HG02678 (cell line): Measurements from ENCODE around the gene PAQR3.
"Not testable (repeated sequence)": the region's sequence is repeated elsewhere in the genome, so short reads cannot be mapped to it uniquely, and the experiment has no call there.

Experiments used
- ATAC-seq: cut with Tn5 transposase; IDR thresholded peaks from one replicate; pipeline ENCODE4 v1.9.1; 2021; ENCODE audit warnings: mild to moderate bottlenecking, moderate library complexity; ENCODE audit not compliant: unreplicated experiment

The PAQR3 gene

DNA sequence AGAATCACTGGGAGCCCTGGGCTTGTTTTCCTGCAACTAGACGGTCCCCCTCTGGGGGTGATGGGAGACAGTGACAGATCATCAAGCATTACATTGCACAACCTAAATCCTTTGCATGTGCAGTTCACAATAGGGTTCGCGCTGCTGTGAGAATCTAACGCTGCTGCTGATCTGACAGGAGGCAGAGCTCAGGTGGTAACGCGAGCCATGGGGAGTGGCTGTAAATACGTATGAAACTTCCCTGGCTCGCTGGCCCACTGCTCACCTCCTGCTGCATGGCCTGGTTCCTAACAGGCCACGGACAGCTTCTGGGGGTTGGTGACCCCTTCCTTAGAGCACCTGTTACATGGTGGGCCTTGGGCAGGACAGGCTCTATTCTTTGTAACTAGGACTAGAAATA lies 10.4 kb downstream of the PAQR3 start:
- no peak for ATAC-seq

DNA sequence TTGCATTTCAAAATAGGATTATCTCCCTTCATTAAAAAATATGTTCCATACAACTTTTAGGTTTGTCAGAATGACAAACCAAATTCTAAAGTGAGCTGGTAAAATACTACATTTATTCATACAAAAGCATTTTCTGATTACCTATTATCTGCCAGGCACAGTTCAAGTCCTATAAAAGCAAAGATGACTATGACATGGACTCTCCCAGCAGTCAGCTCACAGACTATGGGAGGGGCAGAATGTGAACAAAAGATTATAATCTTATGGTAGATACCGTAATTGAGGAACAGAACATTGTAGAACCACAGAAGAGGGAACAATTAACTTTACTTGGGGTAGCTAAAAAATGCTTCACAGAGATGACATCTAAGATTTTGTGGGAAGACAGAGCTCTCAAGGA lies 12.4 kb downstream of the PAQR3 start:
- no peak for ATAC-seq

DNA sequence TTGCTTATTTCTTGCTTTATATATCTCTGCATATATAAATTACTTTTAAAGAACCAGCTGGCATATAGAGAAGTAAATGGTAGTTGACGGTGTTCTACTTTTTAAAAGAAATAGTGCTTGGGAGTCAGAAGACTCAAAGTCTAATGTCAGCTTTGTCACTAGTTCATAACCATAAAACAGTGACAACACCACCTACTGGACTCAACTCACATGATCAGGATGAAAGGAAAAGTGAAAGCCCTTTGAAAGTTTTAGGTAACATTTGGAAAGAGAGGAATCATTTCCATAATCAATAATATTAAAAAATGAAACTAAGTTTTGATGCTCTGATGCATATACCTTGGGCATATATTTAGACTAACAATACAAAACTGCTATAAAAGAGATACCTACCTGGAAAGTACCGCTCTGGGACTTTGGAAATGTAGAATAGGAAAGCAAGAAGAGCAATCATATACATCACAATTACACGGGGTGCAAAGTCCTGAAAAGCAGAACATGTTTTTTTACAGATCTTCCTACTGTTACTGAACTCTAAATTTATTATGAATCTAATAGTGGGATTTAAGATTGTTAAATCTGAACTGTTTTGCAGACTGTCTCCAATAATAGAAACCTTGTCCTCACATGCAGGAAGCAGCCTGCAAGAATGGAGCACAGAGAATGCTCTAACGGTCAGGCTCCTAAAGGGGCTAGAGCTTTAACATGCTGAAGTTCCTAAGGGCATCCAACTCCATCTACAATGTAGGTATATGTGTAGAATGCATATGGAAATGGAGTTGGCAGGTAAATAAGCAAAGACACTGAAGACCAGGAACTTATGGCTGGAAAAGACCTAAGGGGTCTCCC lies 15.6 kb downstream of the PAQR3 start:
- peak; percentile 49 for ATAC-seq

DNA sequence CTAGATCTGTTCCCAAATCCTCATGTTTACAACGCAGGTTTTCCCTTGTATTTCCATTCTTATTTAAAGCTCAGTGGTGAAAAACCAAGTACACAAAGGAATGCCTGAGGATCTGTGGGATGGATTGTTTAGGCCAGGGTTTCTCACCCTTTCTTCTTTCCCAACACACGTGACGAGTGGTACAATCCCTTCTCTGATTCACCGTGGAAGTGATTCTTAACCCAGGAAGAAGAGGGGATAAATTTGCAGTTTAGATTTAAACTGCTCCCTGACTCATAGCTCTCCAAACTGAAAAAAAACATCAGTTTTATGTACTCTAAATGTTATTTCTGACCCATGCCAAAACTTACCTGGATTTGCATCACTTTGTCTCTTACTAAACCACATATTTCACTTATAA lies 17.0 kb downstream of the PAQR3 start:
- no peak for ATAC-seq

DNA sequence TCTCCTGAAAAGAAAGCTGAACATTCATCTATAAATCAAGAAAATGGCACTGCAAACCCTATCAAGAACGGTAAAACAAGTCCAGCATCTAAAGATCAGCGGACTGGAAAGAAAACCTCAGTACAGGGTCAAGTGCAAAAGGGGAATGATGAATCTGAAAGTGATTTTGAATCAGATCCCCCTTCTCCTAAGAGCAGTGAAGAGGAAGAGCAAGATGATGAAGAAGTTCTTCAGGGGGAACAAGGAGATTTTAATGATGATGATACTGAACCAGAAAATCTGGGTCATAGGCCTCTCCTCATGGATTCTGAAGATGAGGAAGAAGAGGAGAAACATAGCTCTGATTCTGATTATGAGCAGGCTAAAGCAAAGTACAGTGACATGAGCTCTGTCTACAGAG lies 28.6 kb downstream of the PAQR3 start:
- no peak for ATAC-seq

DNA sequence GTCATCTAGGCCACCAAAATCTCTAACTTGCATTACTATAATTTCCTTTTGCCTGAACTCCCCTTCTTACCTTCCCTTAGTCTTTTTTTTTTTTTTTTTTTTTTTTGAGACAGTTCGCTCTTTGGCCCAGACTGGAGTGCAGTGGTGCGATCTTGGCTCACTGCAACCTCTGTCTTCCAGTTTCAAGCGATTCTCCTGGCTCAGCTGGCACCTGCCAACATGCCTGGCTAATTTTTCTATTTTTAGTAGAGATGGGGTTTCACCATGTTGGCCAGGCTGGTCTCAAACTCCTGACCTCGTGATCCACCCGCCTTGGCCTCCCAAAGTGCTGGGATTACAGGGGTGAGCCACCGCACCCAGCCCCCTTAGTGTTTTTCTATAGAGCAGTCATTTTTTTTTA lies 30.3 kb downstream of the PAQR3 start:
- not testable (repeated sequence) for ATAC-seq

DNA sequence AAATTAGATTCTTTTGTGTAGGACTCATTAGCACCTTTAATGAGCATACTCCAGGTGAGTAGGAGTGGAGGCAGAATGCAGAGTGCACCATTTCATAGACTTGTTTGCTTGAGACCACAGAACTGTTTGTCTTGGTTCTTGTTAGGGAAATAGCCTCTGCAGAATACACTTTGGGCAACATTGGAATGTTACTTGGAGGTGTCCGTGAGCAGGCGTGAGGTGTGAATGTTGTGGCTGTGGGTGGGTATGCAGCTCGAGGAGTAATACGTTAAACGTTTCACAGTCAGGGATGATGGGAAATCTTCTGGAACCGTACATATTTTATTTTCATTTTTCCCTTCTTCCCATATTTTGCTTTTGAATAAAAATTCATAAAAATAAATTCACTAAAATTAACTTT lies 31.6 kb downstream of the PAQR3 start:
- no peak for ATAC-seq

DNA sequence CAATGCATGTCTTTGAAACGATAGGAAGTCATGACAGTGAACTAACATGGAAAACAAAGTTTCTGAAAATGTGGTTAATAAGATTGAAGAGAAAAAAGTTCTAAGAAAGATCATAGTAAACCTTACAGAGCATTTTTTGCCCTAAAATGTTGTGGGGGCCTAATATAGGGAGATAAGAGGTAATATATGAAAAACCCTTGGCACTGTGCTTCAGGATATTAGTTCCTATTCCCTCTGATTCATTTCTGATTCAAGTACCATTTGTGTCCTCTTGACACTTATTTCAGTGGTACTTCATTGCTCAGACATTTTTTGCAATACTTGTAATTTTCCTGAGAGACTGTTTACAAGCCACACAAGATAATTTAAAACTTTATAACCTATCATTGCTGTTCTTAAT lies 35.1 kb downstream of the PAQR3 start:
- no peak for ATAC-seq

DNA sequence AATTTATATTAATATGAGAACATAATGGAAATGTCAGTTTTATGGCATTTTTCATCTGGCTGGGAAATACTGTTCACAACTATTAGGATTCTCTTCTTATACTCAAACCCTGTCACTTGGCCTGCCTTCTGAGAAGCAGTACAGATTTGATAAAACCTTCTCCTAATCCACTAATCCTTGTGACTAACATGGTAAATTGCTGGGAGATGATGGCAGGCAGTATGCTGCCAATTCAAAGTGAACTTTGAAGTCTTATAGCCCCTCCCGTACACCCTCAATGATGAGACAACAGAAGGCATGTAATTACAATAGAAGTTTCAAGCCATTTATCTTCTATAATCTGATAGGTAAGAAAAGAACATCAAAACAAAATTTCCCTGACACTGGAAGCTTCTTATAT lies 36.9 kb downstream of the PAQR3 start:
- ATAC-seq: no peak

DNA sequence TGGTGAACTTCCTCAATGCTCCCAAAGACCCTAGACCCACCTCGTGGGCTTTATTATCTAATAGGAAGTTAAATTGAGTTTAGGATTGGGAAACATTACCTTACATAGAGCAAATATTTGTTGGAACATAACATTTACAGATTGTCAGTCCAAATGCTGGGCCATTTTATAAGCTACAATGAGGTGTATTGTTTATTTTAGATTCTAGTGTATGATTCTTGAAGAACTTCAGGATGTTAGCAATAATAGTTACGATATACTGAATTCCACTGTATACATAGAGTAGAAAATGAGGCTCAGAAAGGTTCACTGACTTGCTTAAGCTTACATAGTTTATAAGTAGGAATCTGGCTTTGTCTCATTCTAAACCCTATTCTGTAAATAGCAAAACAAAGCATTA lies 37.4 kb downstream of the PAQR3 start:
- ATAC-seq: no peak

DNA sequence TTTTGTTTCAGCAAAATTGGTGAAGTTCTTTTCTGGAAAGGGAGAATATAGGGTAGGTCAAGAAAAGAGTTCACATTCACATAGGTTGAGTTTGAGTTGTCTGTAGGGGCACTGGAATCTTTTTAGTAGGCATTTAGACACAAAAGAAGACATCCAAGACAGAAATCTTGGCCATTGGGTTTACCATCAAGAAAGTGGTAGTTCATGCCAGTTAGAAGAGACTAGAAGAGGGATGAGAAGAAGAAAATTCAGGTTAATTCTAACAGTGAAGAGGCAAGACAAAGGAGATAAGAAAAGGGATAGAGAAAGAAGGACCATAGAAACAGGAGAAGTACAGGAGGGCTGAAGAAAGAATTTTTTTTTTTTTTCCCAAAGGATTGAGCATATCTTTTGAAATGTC lies 39.9 kb downstream of the PAQR3 start:
- no peak for ATAC-seq

DNA sequence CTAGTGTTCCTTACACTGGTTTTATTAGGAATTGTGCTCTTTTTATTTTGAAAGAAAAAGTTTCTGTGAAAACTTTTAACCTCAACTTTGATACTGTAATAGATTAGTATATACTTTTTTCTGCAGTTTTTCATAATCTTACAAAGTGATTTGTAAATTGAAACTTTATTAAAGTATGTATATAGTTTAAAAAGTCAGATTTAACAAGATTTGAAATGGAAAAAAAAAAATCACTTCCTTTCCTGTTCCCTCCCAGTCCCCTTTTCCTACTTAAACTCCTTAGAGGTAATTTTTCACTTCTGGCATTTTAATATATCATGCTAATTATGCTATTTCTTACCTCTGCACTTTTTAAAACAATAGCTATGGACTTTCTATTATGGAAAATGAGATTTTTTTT lies 49.3 kb downstream of the PAQR3 start:
- ATAC-seq: no peak

DNA sequence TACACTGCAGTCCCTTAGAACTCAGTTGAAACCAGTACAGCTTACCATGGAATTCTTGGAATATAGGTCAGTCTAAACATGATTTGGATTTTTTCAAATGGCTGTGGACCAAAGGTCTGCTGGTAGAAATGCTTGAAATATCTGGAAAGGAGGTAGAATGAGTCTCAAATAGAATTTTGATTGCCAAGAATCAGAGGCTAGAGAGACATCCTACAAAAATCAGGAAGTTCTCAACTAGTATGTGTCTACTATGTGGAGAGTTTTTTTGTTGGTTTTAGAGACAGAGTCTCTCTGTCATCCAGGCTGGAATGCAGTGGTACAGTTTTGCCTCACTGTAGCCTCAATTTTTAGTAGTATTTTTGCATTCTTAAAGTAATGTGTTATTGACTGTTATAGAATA lies 53.6 kb downstream of the PAQR3 start:
- no peak for ATAC-seq

DNA sequence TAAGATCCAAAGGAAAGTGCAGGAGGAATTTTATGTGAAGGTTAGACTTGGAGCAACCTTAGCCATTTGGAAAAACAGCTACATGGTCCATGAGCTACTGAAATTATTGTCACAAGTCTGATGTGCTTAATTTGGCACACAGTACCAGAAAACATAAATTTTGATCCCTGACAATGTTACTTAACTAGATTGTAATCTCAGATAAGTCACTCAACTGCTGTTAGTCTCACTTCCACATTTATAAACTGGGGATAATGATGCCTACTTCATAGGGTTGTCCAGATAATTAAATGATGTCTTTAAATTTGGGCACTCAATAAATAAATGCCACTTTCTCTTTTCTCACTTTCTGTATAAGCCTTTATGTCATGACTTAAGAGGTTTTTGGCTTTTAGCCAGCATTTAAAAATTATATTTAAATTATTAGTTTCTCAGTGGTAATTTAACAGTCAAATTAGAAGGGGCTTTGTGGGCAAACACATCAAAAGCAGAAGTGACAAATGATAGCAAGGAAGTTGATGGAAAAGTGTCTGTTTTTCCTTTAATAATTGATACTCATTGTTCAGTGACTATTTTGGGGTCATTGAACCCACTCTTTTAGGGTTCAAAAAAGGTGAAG lies 58.3 kb downstream of the PAQR3 start:
- ATAC-seq: no peak

DNA sequence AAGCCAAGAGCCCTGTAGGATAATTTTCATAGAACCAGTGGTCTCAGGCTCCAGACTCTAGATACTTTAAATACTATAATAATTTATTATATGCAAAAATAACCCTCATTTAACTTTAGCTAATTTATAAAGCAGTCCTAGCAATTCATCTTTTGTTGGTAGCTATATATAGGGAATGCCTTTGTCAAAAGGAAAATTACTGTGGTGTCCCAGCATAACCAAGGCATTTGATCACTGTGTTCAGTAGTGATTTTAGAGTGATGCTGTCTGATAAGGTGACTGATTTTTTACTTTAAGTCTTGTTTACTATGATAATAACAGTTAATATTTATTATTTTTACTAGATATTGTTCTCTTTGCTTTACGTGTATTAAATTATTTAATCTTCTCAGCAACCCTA lies 61.2 kb downstream of the PAQR3 start:
- no peak for ATAC-seq

DNA sequence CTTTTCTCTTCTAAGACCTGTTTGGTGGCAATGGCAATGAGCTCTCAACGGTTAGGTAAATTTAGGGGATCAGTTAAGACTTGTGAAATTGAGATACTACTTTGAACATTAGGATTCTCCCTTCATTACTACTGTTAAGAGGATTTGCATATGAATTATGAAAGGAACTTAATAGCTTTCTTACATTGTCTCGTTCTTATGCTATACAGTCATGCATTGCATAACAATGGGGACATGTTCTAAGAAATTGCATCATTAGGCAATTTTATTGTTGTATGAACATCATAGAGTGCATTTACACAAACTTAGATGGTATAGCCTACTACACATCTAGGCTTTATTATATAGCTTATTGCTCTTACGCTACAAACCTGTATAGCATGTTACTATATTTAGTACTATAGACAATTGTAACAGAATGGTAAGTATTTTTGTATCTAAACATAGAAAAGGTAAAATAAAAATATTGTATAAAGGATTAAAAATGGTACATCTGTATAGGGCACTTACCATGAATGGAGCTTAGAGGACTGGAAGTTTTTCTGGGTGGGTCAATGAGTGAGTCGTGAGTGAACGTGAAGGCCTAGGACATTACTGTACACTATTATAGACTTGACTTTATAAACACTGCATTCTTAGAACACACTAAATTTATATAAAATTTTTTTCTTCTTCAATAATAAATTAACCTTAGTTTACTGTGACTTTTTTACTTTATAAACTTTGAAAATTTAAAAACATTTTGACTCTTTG lies 62.5 kb downstream of the PAQR3 start:
- ATAC-seq: no peak

DNA sequence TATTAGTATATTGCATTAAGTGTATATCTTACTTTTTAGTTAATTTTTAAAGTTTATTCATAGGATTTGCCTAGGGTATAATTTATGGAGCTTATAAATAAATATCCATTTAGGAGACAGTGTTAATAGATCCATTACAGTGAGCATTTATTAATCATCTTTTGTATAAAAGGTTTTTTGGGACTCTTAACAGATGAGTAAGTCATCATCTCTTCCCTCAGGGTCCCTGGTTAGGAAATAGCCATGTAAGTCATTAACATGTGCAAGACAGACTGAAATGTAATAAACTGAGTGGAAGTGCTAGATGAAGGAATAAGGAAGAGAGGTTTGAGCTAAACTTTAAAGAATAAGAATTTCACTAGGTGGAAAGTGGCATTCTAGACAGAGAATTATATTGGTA lies 69.2 kb downstream of the PAQR3 start:
- ATAC-seq: no peak

DNA sequence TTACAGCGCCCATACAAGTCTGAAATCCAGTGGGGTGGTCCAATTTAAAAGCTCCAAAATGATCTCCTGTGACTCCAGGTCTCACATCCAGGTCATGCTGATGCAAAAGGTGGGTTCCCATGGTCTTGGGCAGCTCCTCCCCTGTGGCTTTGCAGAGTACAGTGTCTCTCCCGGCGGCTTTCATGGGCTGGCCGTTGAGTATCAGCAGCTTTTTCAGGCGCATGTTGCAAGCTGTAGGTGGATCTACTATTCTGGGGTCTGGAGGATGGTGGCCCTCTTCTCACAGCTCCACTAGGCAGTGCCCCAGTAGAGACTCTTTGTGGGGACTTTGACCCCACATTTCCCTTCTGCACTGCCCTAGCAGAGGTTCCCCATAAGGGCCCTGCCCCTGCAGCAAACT lies 70.5 kb downstream of the PAQR3 start:
- ATAC-seq: not testable (repeated sequence)

DNA sequence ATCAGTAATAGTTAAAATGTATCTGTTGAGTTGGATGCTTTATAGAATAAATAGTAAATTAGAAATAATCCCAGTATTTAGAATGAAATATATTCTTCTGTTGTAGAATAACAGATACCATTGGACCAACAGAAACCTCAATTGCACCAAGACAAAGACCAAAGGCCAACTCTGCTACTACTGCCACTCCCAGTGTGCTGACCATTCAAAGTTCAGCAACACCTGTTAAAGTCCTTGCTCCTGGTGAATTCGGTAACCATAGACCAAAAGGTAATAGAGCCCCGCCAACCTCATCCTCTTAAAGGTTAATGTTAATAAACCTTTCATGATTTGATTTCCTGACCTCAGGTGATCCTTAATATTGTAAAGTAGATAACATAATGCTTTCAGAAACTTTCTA lies 73.8 kb downstream of the PAQR3 start:
- ATAC-seq: no peak

DNA sequence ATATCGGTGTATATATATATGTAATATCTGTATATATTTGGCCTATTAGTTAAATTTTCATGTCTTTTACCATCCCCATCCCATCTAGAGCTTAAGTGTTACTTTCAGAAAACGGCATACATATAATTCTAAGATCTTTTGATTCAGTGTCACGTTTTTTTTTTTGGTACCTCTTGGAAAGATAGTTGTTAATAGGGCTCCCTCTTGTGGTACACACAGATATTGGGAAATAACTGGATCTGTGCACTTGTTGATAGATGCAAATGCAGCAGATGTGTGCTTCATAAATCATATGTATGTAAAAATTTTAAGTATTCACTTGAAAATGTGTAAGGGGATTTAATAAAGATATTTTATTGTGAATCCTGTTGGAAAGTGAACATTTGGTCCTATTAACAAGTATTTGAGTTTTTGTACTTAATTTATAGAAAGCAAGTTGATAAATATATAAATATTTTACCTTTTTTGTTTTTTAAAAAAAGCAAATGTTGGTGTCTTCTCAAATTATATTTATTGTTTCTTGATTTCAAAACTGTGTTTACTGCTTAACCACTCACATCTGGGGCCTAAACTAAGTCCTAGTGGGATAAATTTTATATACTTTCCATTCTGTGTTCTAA lies 74.7 kb downstream of the PAQR3 start:
- peak; percentile 52 for ATAC-seq

DNA sequence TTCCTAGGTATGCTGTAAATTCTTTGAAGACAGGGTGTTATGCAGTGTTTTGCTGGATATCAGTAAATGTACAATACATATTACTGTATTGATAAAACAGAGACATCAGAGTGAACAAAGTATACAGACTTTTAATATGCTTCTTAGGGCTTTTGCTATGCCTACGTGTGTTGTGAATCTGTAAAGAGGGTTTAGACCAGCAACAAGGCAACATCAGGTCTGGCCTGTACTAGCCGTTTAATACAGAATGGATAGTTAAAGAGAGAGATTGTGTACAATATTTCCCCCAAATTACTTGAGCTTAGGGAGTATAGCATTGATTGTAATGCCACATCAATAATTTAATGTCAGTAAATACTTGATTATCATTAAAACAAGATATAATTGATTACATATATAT lies 75.2 kb downstream of the PAQR3 start:
- no peak for ATAC-seq
